ENCODE results near the gene BTLA.
"Not testable (repeated sequence)": the region's sequence is repeated elsewhere in the genome, so short reads cannot be mapped to it uniquely, and the experiment has no call there.

Gene BTLA

DNA sequence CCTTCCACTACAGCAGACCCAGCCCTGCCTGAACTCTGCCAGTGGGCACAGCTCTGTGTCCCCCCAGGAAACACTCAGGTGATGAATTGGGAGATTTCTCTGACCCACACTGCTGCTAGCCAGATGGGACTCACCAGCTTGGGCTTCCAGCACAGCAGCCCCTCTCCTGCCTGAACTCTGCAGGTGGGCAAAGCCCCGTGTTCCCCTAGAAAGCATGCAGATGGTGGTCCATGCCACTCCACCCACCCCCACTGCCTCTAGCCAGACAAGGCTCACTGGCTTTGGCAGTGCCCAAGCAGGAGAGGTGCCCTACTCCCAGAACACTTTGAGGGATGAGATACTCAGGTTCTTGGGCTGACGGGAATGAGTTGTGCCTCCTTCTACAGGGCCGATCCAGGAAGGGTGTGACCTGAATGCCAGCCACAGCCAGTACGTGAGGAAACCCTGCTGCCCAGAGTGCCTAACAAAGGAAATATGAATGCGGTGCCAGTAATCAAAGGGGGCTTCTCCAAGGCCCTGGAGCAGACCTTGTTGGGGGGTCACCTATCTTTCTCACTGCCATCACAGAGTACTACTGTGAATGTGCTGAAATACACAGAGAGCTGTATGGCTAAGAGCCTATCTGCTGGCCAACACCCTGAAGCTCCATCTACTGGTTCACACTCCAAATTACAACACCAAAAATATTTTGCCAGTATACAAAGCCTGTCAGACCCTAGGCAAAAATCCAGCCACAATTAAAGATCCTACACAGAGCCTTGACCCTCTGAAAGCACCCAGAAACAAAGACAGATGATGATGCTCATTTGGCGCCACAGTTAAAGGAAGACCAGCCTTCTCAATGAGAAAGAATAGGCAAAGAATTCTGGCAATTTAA lies 61.9 kb downstream of the BTLA start:
- H3K4me3 ChIP-seq (ENCODE audit: low read length), result no peak overlapping the region
- TF ChIP-seq, protein P1, sequence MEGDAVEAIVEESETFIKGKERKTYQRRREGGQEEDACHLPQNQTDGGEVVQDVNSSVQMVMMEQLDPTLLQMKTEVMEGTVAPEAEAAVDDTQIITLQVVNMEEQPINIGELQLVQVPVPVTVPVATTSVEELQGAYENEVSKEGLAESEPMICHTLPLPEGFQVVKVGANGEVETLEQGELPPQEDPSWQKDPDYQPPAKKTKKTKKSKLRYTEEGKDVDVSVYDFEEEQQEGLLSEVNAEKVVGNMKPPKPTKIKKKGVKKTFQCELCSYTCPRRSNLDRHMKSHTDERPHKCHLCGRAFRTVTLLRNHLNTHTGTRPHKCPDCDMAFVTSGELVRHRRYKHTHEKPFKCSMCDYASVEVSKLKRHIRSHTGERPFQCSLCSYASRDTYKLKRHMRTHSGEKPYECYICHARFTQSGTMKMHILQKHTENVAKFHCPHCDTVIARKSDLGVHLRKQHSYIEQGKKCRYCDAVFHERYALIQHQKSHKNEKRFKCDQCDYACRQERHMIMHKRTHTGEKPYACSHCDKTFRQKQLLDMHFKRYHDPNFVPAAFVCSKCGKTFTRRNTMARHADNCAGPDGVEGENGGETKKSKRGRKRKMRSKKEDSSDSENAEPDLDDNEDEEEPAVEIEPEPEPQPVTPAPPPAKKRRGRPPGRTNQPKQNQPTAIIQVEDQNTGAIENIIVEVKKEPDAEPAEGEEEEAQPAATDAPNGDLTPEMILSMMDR (conservative IDR thresholded peaks at IDR 0.05; ENCODE audit: low read length), result peak; percentile 62
- DNase-seq (ENCODE audit: low read depth), result peak; percentile 44

DNA sequence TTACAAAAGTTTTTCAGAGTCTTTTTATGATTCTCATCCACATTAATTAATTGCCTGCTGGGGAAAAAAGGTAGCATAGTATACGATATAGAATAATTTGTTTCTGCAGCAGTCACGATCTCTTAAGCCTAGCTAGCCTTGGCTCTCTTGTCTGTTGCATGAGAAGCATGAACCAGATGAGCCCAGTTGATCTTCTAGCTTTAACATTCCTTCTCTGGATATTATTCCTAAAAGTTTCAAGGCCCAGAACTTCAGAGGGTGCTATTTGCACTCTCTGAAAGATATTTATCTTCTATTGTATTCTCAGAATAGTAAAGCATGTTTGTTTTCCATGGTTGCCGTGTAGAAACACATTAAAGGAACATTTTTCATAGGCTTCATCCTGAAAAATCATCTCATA lies 69.3 kb downstream of the BTLA start:
- no peak for DNase-seq (ENCODE audit: low read depth)
- no peak overlapping the region for H3K4me3 ChIP-seq (ENCODE audit: low read length)
- TF ChIP-seq, protein P1 (conservative IDR thresholded peaks at IDR 0.05; ENCODE audit: low read length), result no peak

DNA sequence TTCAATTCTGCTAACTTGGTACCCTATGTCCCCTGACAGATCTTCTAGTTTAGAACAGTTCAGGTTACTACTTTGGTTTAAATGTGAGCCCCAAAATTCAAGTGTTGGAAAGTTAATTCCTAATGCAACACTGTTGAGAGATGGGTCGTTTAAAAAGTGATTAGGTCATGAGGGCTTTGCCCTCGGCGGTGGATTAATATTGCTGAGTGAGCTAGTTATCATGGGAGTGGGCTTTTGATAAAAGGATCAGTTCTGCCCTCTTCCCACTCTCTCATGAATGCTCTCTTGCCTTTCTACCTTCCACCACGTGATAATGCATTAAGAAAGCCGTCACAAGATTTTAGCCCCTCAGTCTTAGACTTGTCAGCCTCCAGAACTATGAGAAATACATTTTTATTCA lies 72.1 kb downstream of the BTLA start:
- no peak overlapping the region for H3K4me3 ChIP-seq (ENCODE audit: low read length)
- DNase-seq (ENCODE audit: low read depth), result no peak
- TF ChIP-seq, protein P1 (conservative IDR thresholded peaks at IDR 0.05; ENCODE audit: low read length), result no peak

DNA sequence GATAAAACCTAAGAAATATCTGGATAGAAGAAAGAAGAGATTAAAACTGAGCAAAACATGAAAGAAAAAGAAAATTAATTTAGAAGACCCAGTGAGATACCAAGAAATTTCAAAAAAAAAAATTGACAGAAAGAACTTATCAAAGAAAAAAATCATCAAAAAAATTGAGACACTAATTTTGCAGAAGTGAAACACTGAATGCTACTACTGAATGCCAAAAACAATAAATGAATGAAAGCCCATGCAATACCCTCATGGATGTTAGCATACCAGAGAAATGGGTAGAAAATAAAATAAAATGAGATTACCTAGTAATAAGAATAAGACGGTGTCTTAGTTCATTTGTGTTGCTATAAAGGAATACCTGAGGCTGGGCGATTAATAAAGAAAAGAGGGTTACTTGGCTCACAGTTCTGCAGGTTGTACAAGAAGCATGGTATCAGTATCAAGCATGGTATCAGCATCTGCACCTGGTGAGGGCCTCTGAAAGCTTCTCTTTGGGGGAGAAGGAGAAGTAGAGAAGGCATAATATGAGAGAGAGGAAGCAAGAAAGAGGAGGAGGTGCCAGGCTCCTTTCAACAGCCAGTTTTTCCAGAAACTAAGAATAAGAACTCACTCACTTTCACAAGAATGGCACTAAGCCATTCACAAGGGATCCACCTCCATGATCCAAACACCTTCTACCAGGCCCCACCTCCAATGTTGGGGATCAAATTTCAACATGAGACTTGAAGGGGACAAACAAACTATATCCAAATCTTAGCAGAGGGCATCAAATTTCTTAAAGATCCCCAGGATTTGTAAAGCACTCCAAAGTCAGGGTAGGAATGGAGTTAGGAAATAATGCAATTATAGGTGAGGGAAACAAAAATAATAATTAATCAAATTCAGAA lies 73.2 kb downstream of the BTLA start:
- DNase-seq (ENCODE audit: low read depth), result no peak
- no peak overlapping the region for H3K4me3 ChIP-seq (ENCODE audit: low read length)
- TF ChIP-seq, protein P1 (conservative IDR thresholded peaks at IDR 0.05; ENCODE audit: low read length), result no peak

DNA sequence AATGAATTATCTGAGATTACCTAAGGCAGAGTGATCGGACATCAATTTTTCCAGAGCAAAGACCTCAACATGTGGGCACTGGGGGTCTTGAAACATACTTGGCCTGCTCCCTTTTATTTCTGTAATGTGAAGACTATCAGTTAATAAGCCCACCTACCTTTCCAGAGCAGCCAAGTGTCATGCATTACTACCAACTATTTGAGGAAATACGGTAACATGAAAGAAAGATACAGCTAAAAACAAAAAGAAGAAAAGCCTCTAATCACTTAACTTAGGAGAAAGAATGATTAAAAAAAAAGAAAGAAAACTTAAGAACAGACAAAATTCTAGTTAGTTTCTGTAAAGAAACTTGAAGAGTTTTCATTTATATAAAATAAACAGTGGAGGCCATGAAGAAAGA lies 73.9 kb downstream of the BTLA start:
- no peak for DNase-seq (ENCODE audit: low read depth)
- TF ChIP-seq, protein P1 (conservative IDR thresholded peaks at IDR 0.05; ENCODE audit: low read length), result no peak
- H3K4me3 ChIP-seq (ENCODE audit: low read length), result no peak overlapping the region

DNA sequence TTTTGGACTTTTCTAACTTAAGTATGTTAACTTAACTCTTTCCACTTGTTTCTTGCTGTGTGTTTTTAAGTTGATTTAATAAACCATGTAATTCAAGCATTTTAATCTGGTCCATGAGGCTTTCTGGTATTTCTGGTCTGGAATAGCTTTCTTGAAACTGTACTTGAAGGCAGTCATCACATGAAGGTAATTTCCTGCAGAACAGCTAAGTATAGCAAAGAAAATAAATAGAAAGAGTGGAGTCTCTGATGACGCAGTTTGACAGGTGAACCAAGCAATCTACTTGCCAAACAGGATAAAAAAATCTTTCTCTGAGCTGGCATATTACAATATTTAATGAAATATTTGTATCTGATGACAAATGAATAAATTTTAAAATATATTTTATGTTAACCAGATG lies 74.9 kb downstream of the BTLA start:
- TF ChIP-seq, protein P1 (conservative IDR thresholded peaks at IDR 0.05; ENCODE audit: low read length), result no peak
- H3K4me3 ChIP-seq (ENCODE audit: low read length), result no peak overlapping the region
- no peak for DNase-seq (ENCODE audit: low read depth)

DNA sequence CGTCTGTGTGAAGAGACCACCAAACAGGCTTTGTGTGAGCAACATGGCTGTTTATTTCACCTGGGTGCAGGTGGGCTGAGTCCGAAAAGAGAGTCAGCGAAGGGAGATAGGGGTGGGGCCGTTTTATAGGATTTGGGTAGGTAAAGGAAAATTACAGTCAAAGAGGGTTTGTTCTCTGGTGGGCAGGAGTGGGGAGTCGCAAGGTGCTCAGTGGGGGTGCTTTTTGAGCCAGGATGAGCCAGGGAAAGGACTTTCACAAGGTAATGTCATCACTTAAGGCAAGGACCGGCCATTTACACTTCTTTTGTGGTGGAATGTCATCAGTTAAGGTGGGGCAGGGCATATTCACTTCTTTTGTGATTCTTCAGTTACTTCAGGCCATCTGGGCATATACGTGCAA lies 76.4 kb downstream of the BTLA start:
- not testable (repeated sequence) for DNase-seq (ENCODE audit: low read depth)

DNA sequence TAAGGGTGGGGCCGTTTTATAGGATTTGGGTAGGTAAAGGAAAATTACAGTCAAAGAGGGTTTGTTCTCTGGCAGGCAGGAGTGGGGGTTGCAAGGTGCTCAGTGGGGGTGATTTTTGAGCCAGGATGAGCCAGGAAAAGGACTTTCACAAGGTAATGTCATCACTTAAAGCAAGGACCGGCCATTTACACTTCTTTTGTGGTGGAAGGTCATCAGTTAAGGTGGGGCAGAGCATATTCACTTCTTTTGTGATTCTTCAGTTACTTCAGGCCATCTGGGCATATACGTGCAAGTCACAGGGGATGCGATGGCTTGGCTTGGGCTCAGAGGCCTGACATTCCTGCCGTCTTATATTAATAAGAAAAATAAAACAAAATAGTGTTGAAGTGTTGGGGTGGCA lies 80.7 kb downstream of the BTLA start:
- H3K4me3 ChIP-seq (ENCODE audit: low read length); DNase-seq (ENCODE audit: low read depth): not testable (repeated sequence)

More for the DNA sequence above, 76.4 kb downstream of the BTLA start:
- not testable (repeated sequence) for H3K4me3 ChIP-seq (ENCODE audit: low read length)
